HepG2 (cell line): Measurements from ENCODE around the gene MTHFS. TPM values are rescaled to one million over a fixed set of nuclear protein-coding genes. Genes with fewer than 3 reads are reported as not detected.
A peak's percentile ranks its signal among the peaks of the same experiment; 100 is the strongest.

Source experiments
- E2F5 ChIP-seq: sonication (generic); formaldehyde crosslinking; conservative IDR thresholded peaks from 2 replicates; pipeline ENCODE4 v1.4.0; 2020; ENCODE audit warnings: missing genetic modification reagents
- ETV5 ChIP-seq: IDR thresholded peaks from 2 replicates; pipeline ENCODE4 v1.6.1; 2018; ENCODE audit warnings: missing biosample characterization, missing genetic modification reagents, inconsistent platforms, borderline replicate concordance
- FOXO1 ChIP-seq: sonication (generic); formaldehyde crosslinking; IDR thresholded peaks from 2 replicates; pipeline ENCODE4 v1.4.0; 2020; ENCODE audit warnings: missing genetic modification reagents
- GABPB1 ChIP-seq: IDR thresholded peaks from 2 replicates; pipeline ENCODE4 v1.6.1; 2016; ENCODE audit warnings: mild to moderate bottlenecking, missing genetic modification reagents, moderate library complexity, missing compliant biosample characterization
- GTF3A ChIP-seq: sonication (generic); formaldehyde crosslinking; conservative IDR thresholded peaks from 2 replicates; pipeline ENCODE4 v1.4.0; 2020; ENCODE audit warnings: mild to moderate bottlenecking, missing genetic modification reagents
- HOMEZ ChIP-seq: IDR thresholded peaks from 2 replicates; pipeline ENCODE4 v1.6.1; 2016; ENCODE audit warnings: low read depth
- HOXD1 ChIP-seq: sonication (generic); formaldehyde crosslinking; IDR thresholded peaks from 2 replicates; pipeline ENCODE4 v1.5.0; 2020; ENCODE audit warnings: missing genetic modification reagents
- IKZF4 ChIP-seq: sonication (generic); formaldehyde crosslinking; IDR thresholded peaks from 2 replicates; pipeline ENCODE4 v1.5.1; 2020; ENCODE audit warnings: borderline replicate concordance, mild to moderate bottlenecking, low read depth, missing genetic modification reagents; ENCODE audit errors: not compliant biosample characterization
- KLF16 ChIP-seq, 2 experiments: sonication (generic) in 1 of 2; formaldehyde crosslinking in 1 of 2; IDR thresholded peaks; 2 replicates each; pipeline versions ENCODE4 v1.6.1 to v1.8.0; 2016 to 2023; ENCODE audit warnings: missing genetic modification reagents in 2 of 2, missing compliant biosample characterization in 1 of 2
- MXD4 ChIP-seq: IDR thresholded peaks from 2 replicates; pipeline ENCODE4 v1.6.1; 2016; ENCODE audit warnings: mild to moderate bottlenecking, missing biosample characterization, missing genetic modification reagents
- MZF1 ChIP-seq: sonication (generic); formaldehyde crosslinking; IDR thresholded peaks from 2 replicates; pipeline ENCODE4 v1.8.1; 2023; ENCODE audit warnings: mild to moderate bottlenecking, missing genetic modification reagents, borderline replicate concordance
- NR2C2 ChIP-seq: sonication (generic); formaldehyde crosslinking; IDR thresholded peaks from 2 replicates; pipeline ENCODE4 v1.4.0; 2020; ENCODE audit warnings: missing genetic modification reagents, mild to moderate bottlenecking, moderate library complexity, borderline replicate concordance
- POLR2AphosphoS5 ChIP-seq: IDR thresholded peaks from 2 replicates; pipeline ENCODE4 v1.6.1; 2012; ENCODE audit warnings: low read depth, low read length
- RFX1 ChIP-seq: fragments of 450-650 bp; IDR thresholded peaks from 2 replicates; pipeline ENCODE4 v1.6.1; 2017
- ZBTB33 ChIP-seq: sonication (generic); formaldehyde crosslinking; IDR thresholded peaks from 2 replicates; pipeline ENCODE4 v1.4.0; 2020; ENCODE audit warnings: missing genetic modification reagents
- ZBTB38 ChIP-seq: sonication (generic); formaldehyde crosslinking; IDR thresholded peaks from 2 replicates; pipeline ENCODE4 v1.5.1; 2020; ENCODE audit warnings: mild to moderate bottlenecking, missing genetic modification reagents
- ZKSCAN5 ChIP-seq: sonication (generic); formaldehyde crosslinking; IDR thresholded peaks from 2 replicates; pipeline ENCODE4 v1.5.1; 2020; ENCODE audit warnings: mild to moderate bottlenecking, missing genetic modification reagents
- ZNF136 ChIP-seq: sonication (generic); formaldehyde crosslinking; IDR thresholded peaks from 2 replicates; pipeline ENCODE4 v1.8.1; 2022; ENCODE audit warnings: low read depth, mild to moderate bottlenecking, moderate library complexity, missing genetic modification reagents
- ZNF335 ChIP-seq: sonication (generic); formaldehyde crosslinking; IDR thresholded peaks from 2 replicates; pipeline ENCODE4 v1.4.0; 2020; ENCODE audit warnings: missing genetic modification reagents
- ZNF580 ChIP-seq: IDR thresholded peaks from 2 replicates; pipeline ENCODE4 v1.6.1; 2016; ENCODE audit warnings: low read depth, borderline replicate concordance
- polyA plus RNA-seq, 8 experiments: library from polyadenylated mRNA; depleted of rRNA in 3 of 8; stranded (reverse) in 7 of 8; unstranded in 1 of 8; fragments of >200 nt; fragmentation: Illumina TruSeq in 4 of 8; extraction: Trizol in 4 of 8; gene quantifications; 2 replicates each; pipeline versions ENCODE4 v1.2.1 to v1.2.3, GENCODE V29; 2011 to 2016; ENCODE audit warnings: low read depth in 4 of 8, missing spikeins in 1 of 8, mixed read lengths in 1 of 8; ENCODE audit not compliant: insufficient read depth in 1 of 8
- total RNA-seq, 5 experiments: library from RNA; depleted of rRNA; stranded (reverse); fragments of >200 nt; fragmentation: Illumina TruSeq; extraction: Trizol; gene quantifications; 2 replicates each; pipeline ENCODE4 v1.2.3, GENCODE V29; 2016; ENCODE audit warnings: low read depth in 1 of 5
- TF ChIP-seq, protein P1 (sequence below): sonication (generic); formaldehyde crosslinking; IDR thresholded peaks from 2 replicates; pipeline ENCODE4 v1.4.0; 2020; ENCODE audit warnings: mild to moderate bottlenecking, missing genetic modification reagents

Gene MTHFS
- total and polyA plus RNA-seq, 2 of the 13 experiments (the other 11 are each of a cell fraction or from before 2014, with no cell fraction given), result 37.0 to 49.7 TPM

- TF ChIP-seq ZBTB33 (peak; percentile 69; the same call in 1 of the 2 replicates), ZNF136 (no peak), POLR2AphosphoS5 (0 out of 2 replicates have a peak, but pooled peaks have one; percentile 19), RFX1 (no peak), FOXO1 (no peak), IKZF4 (CRISPR knock-in tag) (no peak), HOMEZ (CRISPR knock-in tag) (peak; percentile 66; the same call in 1 of the 2 replicates), E2F5 (CRISPR knock-in tag) (no peak), HOXD1 (CRISPR knock-in tag) (no peak), KLF16 (CRISPR knock-in tag; IDR thresholded peaks at IDR 0.05) (no peak), GABPB1 (CRISPR knock-in tag) (peak; percentile 51), MXD4 (CRISPR knock-in tag) (no peak), MZF1 (CRISPR knock-in tag) (no peak), ETV5 (CRISPR knock-in tag) (peak; percentile 12; the same call in 1 of the 2 replicates), NR2C2 (CRISPR knock-in tag) (no peak), ZNF335 (CRISPR knock-in tag) (no peak), ZBTB38 (0 out of 2 replicates have a peak, but pooled peaks have one; percentile 24), GTF3A (CRISPR knock-in tag) (no peak), ZNF580 (CRISPR knock-in tag) (no peak), ZKSCAN5 (CRISPR knock-in tag) (no peak)
- TF ChIP-seq, protein P1, sequence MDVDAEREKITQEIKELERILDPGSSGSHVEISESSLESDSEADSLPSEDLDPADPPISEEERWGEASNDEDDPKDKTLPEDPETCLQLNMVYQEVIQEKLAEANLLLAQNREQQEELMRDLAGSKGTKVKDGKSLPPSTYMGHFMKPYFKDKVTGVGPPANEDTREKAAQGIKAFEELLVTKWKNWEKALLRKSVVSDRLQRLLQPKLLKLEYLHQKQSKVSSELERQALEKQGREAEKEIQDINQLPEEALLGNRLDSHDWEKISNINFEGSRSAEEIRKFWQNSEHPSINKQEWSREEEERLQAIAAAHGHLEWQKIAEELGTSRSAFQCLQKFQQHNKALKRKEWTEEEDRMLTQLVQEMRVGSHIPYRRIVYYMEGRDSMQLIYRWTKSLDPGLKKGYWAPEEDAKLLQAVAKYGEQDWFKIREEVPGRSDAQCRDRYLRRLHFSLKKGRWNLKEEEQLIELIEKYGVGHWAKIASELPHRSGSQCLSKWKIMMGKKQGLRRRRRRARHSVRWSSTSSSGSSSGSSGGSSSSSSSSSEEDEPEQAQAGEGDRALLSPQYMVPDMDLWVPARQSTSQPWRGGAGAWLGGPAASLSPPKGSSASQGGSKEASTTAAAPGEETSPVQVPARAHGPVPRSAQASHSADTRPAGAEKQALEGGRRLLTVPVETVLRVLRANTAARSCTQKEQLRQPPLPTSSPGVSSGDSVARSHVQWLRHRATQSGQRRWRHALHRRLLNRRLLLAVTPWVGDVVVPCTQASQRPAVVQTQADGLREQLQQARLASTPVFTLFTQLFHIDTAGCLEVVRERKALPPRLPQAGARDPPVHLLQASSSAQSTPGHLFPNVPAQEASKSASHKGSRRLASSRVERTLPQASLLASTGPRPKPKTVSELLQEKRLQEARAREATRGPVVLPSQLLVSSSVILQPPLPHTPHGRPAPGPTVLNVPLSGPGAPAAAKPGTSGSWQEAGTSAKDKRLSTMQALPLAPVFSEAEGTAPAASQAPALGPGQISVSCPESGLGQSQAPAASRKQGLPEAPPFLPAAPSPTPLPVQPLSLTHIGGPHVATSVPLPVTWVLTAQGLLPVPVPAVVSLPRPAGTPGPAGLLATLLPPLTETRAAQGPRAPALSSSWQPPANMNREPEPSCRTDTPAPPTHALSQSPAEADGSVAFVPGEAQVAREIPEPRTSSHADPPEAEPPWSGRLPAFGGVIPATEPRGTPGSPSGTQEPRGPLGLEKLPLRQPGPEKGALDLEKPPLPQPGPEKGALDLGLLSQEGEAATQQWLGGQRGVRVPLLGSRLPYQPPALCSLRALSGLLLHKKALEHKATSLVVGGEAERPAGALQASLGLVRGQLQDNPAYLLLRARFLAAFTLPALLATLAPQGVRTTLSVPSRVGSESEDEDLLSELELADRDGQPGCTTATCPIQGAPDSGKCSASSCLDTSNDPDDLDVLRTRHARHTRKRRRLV, result no peak
Measured at GRCh38 chr15:79918278-79918677, 21.5 kb upstream of the MTHFS start (continued).
